Activated naive CD8-positive, alpha-beta T cell treated with anti-CD3 and anti-CD28 coated beads for 36 hours (primary cell): ENCODE measurements around the gene EXD3. TPM values are rescaled to one million over a fixed set of nuclear protein-coding genes. Genes with fewer than 3 reads are reported as not detected.

Source experiments
- DNase-seq: peaks from one replicate; pipeline ENCODE4 v3.0.0; 2021
- H3K27ac Mint-ChIP-seq: one replicate; pipeline ENCODE4 v1.8.0; 2022; ENCODE audit warnings: mild to moderate bottlenecking, moderate library complexity, mixed read lengths
- H3K27me3 Mint-ChIP-seq: one replicate; pipeline ENCODE4 v1.8.0; 2022; ENCODE audit warnings: mild to moderate bottlenecking, mixed read lengths
- H3K36me3 Mint-ChIP-seq: one replicate; pipeline ENCODE4 v1.8.0; 2021; ENCODE audit warnings: mild to moderate bottlenecking, mixed read lengths
- H3K4me1 Mint-ChIP-seq: one replicate; pipeline ENCODE4 v1.8.0; 2021; ENCODE audit warnings: mixed read lengths
- H3K4me3 Mint-ChIP-seq: one replicate; pipeline ENCODE4 v1.8.0; 2022; ENCODE audit warnings: mild to moderate bottlenecking, moderate library complexity, mixed read lengths
- H3K9me3 Mint-ChIP-seq: one replicate; pipeline ENCODE4 v1.8.0; 2022; ENCODE audit warnings: mixed read lengths
- total RNA-seq, 2 experiments: library from RNA; stranded (reverse); gene quantifications; one replicate each; pipeline ENCODE4 v1.2.3, GENCODE V29; 2021

Gene EXD3
- total RNA-seq, 2 experiments from 2014 or later: 3.6 to 4.2 TPM

DNA sequence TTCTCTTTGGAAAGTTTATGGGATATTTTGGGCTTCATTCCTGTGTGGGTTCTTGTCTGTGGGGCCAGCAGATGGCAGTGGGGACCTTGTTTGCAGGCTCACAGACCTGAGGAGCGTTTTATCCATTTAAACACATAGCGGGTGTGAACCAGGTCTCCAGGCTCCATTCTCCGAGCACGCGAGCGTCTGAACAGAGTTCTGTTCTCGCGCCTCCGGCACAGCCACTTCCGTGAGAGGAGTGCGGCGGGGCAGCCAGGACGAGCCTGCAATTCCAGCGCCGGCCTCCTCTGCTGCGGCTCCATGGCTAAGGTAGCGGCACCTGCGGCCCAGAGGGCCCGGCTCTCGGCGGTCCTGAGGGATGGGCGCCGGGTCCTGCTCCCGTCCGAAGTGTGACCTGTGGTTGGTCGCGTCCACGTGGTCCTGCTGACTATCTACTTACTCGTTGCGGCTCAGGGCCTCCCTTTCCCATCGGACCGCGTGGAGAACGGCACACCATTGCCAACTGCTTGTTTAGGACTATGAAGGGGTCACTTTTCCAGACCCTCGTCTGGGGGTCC lies 128.2 kb downstream of the EXD3 start:
- peak overlapping the region; percentile 23 for H3K4me3 Mint-ChIP-seq
- H3K9me3 Mint-ChIP-seq: peaks cover 2% of the 10 kb centered on the region

DNA sequence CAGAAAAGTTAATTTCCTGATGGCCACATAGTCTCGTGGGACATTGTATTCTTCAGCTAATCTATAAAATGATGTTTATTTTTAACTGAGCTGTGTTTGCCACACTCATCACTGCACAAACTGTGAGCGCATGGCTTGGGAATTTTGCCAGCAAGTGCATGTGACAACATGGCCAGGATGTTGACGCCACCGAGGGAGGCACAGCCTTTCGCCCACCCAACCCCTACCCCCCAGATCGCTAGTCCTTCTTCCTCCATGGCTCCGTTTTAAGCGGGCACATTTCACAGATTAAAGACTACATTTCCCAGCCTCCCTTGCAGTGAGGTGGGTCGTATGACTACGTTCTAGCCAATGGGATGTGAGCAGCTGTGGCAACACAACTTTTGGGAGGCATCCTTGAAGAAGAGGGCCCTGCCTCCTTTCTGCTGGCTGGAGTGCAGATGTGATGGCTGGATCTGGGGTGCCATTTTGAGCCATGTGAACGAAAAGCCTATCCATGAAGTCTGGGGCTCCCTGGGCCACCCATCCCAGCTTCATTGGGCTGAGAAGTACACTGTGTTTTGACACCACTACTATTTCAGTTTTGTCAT lies 128.8 kb downstream of the EXD3 start:
- H3K27ac Mint-ChIP-seq: no peak overlapping the region
- H3K36me3 Mint-ChIP-seq: no peaks in the 10 kb centered on the region
- H3K27me3 Mint-ChIP-seq: peaks cover 49% of the 10 kb centered on the region
- peak overlapping the region; percentile 23 for H3K4me3 Mint-ChIP-seq
- peaks cover 2% of the 10 kb centered on the region for H3K9me3 Mint-ChIP-seq
- peaks cover 9% of the 10 kb centered on the region for H3K4me1 Mint-ChIP-seq
- peak; percentile 36 for DNase-seq

More for the DNA sequence above, 128.2 kb downstream of the EXD3 start:
- DNase-seq: no peak
- Mint-ChIP-seq H3K4me1 (peaks cover 9% of the 10 kb centered on the region), H3K36me3 (no peaks in the 10 kb centered on the region), H3K27me3 (peaks cover 53% of the 10 kb centered on the region), H3K27ac (no peak overlapping the region)

GRCh38 chr9:137293482-137294090 lies 129.4 kb downstream of the EXD3 start:
- Mint-ChIP-seq H3K4me3 (no peak overlapping the region), H3K9me3 (peaks cover 2% of the 10 kb centered on the region), H3K36me3 (no peaks in the 10 kb centered on the region), H3K27ac (no peak overlapping the region), H3K27me3 (peaks cover 43% of the 10 kb centered on the region), H3K4me1 (peaks cover 9% of the 10 kb centered on the region)
- DNase-seq: no peak

GRCh38 chr9:137293094-137293481 lies 129.9 kb downstream of the EXD3 start:
- Mint-ChIP-seq H3K27ac (no peak overlapping the region), H3K4me3 (no peak overlapping the region)

DNA sequence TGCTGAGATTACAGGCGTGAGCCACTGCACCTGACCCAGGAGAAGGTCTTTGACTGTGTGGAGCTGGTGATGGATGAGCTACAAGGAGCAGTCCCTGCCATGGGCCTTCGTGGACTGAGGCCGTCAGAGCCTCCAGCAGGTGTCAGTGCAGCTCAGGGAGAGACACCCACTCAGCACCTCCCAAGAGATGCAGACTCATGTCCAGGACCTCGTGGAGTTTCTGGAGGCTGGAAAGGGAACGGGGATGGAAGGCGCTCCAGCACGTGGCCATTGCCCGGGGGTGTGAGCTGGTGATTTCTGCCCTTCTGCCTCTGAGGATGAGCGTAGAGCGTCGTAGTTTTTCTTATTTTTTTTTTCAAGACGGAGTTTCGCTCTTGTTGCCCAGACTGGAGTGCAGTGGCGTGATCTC lies 136.0 kb downstream of the EXD3 start:
- Mint-ChIP-seq H3K4me1 (peaks cover 2% of the 10 kb centered on the region), H3K27me3 (peaks cover 25% of the 10 kb centered on the region), H3K27ac (no peak overlapping the region), H3K9me3 (no peaks in the 10 kb centered on the region), H3K36me3 (no peaks in the 10 kb centered on the region), H3K4me3 (no peak overlapping the region)
- DNase-seq: no peak

More at GRCh38 chr9:137293094-137293481, 129.9 kb downstream of the EXD3 start:
- peaks cover 2% of the 10 kb centered on the region for H3K9me3 Mint-ChIP-seq
- peaks cover 9% of the 10 kb centered on the region for H3K4me1 Mint-ChIP-seq
- H3K36me3 Mint-ChIP-seq: no peaks in the 10 kb centered on the region
- DNase-seq: no peak
- peaks cover 38% of the 10 kb centered on the region for H3K27me3 Mint-ChIP-seq

DNA sequence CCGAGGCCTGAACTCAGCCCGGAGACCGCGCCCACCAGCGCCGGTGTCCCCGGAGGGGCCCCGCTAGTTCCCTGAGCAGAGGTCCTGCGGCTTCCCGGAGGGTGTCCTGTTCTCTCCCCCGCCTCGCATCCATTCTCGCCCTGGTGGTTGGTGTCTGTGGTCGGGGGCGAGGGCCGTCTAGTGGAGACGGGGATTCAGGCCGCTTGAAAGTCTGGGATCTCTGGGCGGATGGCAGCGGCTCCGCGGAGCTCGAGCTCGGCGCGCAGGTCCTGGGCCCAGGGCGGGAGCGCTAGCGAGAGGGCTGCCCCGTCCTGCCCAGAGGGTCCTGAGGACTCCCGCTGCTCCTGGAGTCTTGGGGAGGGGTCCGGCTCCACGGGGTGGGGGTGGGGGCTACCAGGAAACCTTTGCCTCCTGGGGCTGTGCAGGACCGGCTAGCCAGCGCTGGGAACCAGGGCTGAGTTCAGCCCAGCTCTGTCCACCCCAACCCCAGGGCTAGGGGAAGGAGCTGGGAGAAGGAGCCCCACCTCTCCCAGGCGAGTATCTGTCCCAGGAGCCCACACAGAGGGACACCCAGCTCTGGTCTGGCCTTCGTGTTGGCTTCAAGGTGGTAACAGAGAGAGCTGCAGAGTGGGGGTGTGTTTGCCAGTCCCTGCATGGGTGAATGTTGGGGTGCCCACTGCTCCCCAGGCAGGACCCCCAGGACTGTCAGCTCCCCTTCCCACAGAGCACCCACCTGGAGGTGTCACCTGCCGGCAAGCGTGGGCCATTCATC lies 141.4 kb downstream of the EXD3 start:
- H3K4me3 Mint-ChIP-seq: no peak overlapping the region
- no peaks in the 10 kb centered on the region for H3K36me3 Mint-ChIP-seq
- no peak for DNase-seq
- H3K27me3 Mint-ChIP-seq: peaks cover 25% of the 10 kb centered on the region
- no peaks in the 10 kb centered on the region for H3K9me3 Mint-ChIP-seq
- H3K4me1 Mint-ChIP-seq: peaks cover 7% of the 10 kb centered on the region
- H3K27ac Mint-ChIP-seq: no peak overlapping the region

DNA sequence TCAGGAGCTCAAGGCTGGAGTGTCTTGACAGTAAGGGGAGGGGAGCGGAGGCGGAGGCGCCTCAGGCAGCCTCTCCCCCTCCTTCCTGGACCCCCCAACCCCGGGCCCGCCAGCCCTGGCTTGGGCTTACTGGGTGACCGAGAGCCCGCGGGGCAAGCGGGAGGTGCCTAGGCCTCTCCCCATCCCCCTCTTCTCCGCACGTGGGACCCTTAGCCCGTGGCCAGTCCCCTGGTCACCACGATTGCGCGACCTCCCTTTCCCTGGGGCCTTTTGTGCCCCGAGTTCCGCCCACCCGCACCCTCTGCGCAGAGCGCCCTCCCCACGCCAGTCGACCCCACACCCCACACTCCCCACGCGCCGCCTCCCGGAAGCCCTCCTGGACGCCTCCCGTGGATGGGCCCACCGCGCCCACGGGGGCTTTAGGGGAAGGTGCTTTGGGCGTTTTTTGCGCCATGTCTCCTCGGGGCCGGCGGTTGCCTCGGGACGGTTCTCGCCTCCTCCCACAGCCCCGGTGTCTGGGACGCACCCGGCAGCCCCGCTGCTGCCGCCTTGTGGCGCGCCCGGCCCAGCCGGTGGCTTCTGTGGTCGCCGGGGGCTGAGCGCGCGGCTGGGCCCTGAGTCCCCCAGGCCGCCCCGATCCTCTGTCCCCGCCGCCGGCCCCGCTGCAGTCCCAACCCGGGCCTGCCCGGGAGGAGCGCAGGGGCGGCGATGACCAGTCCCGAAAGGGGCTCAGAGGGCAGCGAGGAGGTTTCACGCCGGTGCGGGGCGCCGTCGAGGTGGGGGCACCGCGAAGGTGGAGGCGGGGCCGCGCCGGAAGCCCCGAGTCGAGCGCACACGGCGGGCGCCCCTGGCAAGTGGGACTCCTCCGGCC lies 142.3 kb downstream of the EXD3 start:
- H3K36me3 Mint-ChIP-seq: no peaks in the 10 kb centered on the region
- peaks cover 28% of the 10 kb centered on the region for H3K27me3 Mint-ChIP-seq
- no peak overlapping the region for H3K27ac Mint-ChIP-seq
- no peak overlapping the region for H3K4me3 Mint-ChIP-seq
- H3K9me3 Mint-ChIP-seq: no peaks in the 10 kb centered on the region
- H3K4me1 Mint-ChIP-seq: peaks cover 7% of the 10 kb centered on the region
- DNase-seq: no peak

- DNase-seq: no peak
- Mint-ChIP-seq H3K36me3 (no peaks in the 10 kb centered on the region), H3K27ac (no peak overlapping the region), H3K4me1 (peaks cover 7% of the 10 kb centered on the region), H3K4me3 (no peak overlapping the region), H3K9me3 (no peaks in the 10 kb centered on the region), H3K27me3 (peaks cover 31% of the 10 kb centered on the region)
These were observed 143.1 kb downstream of the EXD3 start for GRCh38 chr9:137279741-137280473.

DNA sequence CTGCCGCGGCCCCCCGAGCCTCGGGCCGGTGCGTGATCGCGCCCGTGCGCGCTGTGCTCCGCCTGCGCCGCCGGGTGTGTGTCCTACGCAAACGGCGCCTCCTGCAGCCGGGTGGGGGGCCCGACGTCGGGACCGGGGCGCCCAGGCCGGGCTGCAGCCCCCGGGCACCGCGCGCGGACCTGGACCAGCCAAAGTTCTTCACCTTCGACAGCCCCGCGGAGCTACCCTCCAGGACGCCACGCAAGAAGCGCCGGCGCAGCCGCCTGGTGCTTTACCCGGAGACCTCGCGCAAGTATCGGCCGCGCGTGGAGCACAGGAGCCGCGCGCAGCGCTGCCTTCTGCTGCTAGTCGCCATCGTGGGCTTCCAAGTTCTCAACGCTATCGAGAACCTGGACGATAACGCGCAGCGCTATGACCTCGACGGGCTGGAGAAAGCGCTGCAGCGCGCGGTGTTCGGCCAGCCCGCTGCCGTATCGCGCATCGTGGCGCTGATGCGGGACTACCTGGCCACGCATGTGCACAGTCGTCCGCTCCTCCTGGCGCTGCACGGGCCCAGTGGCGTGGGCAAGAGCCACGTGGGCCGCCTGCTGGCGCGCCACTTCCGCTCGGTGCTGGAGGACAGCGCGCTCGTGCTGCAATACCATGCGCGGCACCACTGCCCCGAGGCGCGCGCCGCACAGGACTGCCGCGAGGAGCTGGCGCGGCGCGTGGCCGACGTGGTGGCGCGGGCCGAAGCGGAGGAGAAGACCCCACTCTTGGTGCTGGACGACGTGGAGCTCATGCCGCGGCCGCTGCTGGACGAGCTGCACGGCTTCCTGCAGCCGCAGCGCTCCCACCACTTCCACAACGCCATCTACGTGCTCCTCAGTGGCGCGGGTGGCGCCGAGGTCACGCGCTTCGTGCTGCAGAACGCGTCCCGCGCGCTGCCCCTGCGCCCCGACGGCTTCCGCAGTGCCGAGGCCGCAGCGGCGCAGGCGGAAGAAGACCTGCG lies 143.9 kb downstream of the EXD3 start:
- H3K27me3 Mint-ChIP-seq: peaks cover 27% of the 10 kb centered on the region
- H3K36me3 Mint-ChIP-seq: no peaks in the 10 kb centered on the region
- peaks cover 10% of the 10 kb centered on the region for H3K4me1 Mint-ChIP-seq
- H3K9me3 Mint-ChIP-seq: no peaks in the 10 kb centered on the region
- H3K27ac Mint-ChIP-seq: no peak overlapping the region
- DNase-seq: no peak
- no peak overlapping the region for H3K4me3 Mint-ChIP-seq

DNA sequence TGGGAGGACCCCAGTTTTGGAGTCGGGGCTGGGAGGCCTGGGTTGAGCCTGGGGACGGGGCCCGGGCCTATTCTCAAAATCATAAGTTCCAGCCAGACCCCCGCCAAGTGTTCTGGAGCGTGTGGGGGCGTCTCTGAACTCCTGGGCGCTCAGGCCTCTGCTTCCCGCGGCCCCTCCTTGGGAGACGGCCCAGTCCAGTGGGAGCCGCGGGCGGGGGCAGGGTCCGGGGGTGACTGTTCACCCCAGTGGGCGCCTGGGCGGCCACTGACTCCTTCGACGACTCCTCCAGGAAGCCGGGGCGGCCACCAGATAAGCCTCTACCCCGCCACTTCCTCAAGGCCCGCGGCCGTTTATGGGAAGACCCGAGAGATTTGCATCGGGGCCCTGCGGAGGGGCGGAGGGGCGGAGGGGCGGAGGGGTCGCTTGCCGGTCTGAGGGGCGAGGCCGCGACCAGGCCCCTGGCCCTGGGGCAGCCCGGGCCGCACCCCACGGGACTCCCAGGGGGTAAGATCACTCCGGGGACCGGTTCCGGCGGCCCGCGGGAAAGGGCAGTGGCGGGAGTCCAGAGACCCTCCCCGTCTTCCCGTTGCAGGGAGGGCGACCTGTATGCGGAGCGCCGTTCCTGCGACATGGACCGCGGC lies 144.8 kb downstream of the EXD3 start:
- Mint-ChIP-seq H3K4me1 (peaks cover 10% of the 10 kb centered on the region), H3K36me3 (no peaks in the 10 kb centered on the region), H3K4me3 (peak overlapping the region; percentile 80), H3K27ac (peak overlapping the region; percentile 20), H3K27me3 (peaks cover 21% of the 10 kb centered on the region), H3K9me3 (no peaks in the 10 kb centered on the region)
- DNase-seq: no peak

- Mint-ChIP-seq H3K36me3 (no peaks in the 10 kb centered on the region), H3K27ac (peak within 1 kb of the TSS; percentile 87), H3K4me1 (peaks cover 9% of the 10 kb centered on the region)
These were observed 145.5 kb downstream of the EXD3 start, which contains the start of gene TOR4A for GRCh38 chr9:137277329-137278041. TSS of gene TOR4A (plus strand) at chr9:137277726. CDS start at chr9:137278690, 964 bp downstream.

More at GRCh38 chr9:137277329-137278041, 145.5 kb downstream of the EXD3 start, which contains the start of gene TOR4A:
- peaks cover 16% of the 10 kb centered on the region for H3K27me3 Mint-ChIP-seq
- peak; percentile 56 for DNase-seq
- peak within 1 kb of the TSS; percentile 80 for H3K4me3 Mint-ChIP-seq
- no peaks in the 10 kb centered on the region for H3K9me3 Mint-ChIP-seq
